Colon (tissue), 2 donors: ENCODE measurements around the gene RTTN.
"Not testable (repeated sequence)": the region's sequence is repeated elsewhere in the genome, so short reads cannot be mapped to it uniquely, and the experiment has no call there.

Experiments used
- FAIRE-seq: peaks from 2 replicates; lab custom pipeline; 2012; peaks lifted over from hg19 to GRCh38; lab: Jason Lieb, UNC
- donor health status: control.
- donor health status: control.

RTTN gene

GRCh38 chr18:69975294-69975693 is 230.2 kb downstream of the RTTN start:
- not testable (repeated sequence) for FAIRE-seq

GRCh38 chr18:69974365-69974764 is 231.1 kb downstream of the RTTN start:
- FAIRE-seq: no peak

GRCh38 chr18:69969491-69969890 is 236.0 kb downstream of the RTTN start:
- FAIRE-seq: no peak

DNA sequence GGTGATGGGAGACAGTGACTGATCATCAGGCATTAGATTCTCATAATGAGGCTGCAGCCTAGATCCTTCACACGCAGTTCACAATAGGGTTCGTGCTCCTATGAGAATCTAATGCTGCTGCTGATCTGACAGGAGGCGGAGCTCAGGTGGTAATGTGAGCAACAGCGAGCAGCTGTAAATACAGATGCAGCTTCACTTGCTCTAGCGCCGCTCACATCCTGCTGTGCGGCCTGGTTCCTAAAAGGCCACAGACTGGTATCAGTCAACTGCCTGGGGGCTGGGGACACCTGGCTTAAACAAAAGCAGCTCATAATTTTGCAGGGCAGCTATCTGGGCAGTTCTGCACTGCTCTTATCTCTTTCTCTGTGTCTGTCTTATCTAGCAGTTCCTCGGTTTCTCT is 237.4 kb downstream of the RTTN start:
- FAIRE-seq: no peak

GRCh38 chr18:69963196-69963595 is 242.3 kb downstream of the RTTN start:
- no peak for FAIRE-seq

- FAIRE-seq: no peak
Observed at GRCh38 chr18:69961718-69962117, 243.8 kb downstream of the RTTN start.

- no peak for FAIRE-seq
Observed at GRCh38 chr18:69958422-69958821, 247.1 kb downstream of the RTTN start.

- FAIRE-seq: no peak
Observed at GRCh38 chr18:69957747-69958146, 247.7 kb downstream of the RTTN start.

DNA sequence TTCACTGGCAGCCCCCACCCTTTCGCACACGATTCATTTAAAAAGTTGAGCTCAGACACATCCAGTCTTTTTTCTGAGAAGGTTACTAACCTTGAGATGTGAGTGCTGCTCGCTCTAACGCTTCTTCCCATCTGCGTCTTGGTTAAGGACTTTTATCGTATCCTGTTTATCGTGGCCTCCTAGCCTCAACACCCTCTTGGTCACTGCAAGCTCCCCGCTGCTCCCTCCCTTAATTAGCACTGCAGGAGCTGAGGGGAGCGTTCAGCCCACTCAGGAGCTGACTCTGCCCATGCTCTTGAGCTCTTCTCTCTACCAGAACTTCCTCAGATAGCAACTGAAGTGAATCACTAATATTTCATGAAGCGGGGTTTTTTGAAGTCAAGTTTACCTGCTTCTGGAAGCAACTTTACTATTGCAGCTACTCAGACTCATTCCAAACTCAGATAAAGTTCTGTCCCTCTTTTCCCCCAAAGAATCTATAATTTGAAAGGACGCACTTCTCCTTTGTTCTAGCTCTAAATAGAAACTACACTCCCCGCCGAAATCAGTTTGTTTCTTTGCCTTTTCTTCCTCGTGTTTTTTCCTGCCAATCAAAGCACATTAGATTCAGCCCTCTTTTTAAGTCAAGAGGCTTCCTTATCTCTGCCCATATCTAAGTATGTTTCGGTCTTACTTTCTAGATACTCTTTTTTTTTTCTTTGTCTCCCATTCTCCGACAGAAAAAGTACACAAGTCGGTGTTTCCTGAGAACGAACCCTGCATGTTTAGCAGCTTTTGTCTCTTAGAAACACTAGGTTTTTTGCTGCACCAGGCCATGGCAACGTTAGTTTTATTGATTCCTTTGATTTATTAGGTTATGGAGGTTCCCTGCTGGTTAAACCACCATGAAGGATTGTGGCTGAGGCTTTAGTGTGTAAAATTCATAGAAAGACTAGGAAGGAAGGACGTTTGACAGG is 248.5 kb downstream of the RTTN start:
- no peak for FAIRE-seq

- no peak for FAIRE-seq
Observed at GRCh38 chr18:69956057-69956456, 249.4 kb downstream of the RTTN start.

GRCh38 chr18:69954719-69955480 is 250.6 kb downstream of the RTTN start:
- no peak for FAIRE-seq

DNA sequence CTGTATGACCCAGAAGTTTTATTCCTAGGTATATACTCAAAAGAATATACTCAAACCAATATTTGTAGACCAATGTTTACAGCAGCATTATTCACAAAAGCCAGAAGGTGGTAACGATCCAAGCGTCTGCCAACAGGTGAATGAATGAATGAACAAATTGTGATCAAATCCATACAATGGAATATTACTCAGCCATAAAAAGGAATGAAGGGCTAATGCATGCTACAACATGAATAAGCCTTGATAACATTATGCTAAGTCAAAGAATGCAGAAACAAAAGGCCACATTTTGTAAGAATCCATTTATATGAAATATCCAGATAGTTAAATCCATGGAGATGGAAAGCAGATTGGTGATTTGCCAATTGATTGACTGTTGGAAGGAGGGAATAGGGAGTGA is 252.3 kb downstream of the RTTN start:
- no peak for FAIRE-seq
